GM18868 (cell line): ENCODE data around the gene SLC6A19.
"Not testable (repeated sequence)": the region's sequence is repeated elsewhere in the genome, so short reads cannot be mapped to it uniquely, and the experiment has no call there.

Source experiments
- ATAC-seq: cut with Tn5 transposase; IDR thresholded peaks from one replicate; pipeline ENCODE4 v1.9.1; 2021; ENCODE audit warnings: mild to moderate bottlenecking, moderate library complexity; ENCODE audit not compliant: unreplicated experiment

Gene SLC6A19

GRCh38 chr5:1220351-1220750 is 19.0 kb downstream of the SLC6A19 start:
- no peak for ATAC-seq

- ATAC-seq = no peak
Observed at GRCh38 chr5:1220831-1221230, 19.4 kb downstream of the SLC6A19 start.

DNA sequence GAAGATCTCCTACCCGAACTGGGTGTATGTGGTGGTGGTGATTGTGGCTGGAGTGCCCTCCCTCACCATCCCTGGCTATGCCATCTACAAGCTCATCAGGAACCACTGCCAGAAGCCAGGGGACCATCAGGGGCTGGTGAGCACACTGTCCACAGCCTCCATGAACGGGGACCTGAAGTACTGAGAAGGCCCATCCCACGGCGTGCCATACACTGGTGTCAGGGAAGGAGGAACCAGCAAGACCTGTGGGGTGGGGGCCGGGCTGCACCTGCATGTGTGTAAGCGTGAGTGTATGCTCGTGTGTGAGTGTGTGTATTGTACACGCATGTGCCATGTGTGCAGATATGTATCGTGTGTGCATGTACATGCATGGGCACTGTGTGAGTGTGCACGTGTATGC is 20.3 kb downstream of the SLC6A19 start:
- ATAC-seq = no peak

DNA sequence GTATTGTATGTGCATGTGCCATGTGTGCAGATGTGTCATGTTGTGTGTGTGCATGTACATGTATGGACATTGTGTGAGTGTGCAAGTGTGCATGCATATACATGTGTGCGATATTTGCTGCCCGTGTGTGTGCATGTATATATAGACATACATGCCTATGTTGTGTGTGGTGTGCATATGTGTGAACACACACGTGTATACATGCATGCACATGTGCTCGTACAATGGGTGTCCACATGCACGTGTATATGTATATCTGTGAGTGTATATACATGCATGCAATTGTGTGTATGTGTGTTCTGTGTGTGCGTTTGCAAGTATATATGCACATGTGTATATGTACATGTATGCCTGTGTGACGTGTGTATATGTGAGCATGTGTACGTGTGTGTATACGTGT is 20.8 kb downstream of the SLC6A19 start:
- ATAC-seq = no peak

DNA sequence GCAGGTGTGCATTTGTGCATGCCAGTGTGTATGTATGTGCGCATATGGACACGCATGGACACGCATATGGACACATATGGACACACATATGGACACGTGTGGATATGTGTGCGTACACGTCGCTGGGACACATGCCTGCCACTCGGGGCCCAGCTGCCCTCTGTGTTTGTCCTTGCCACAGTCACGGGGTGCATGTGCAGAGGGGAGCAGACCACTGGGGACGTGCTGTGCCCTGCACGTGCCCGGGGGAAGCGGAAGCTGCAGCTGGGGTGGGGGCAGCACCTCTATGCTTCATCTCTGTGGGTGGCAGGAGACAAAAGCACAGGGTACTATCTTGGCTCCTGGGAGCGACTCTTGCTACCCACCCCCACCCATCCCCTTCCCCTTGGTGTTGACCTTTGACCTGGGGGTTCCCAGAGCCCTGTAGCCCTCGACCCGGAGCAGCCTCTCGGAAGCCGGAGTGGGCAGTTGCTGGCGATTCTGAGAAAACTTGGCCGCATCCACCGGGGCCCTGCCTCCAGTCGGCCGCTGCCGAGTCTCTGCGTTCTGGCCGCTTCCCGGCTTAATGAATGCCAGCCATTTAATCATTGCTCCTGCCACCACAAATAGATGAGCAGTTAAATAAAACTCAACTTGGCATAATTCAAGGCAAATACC is 21.4 kb downstream of the SLC6A19 start:
- ATAC-seq = no peak

- no peak for ATAC-seq
Observed at GRCh38 chr5:1223278-1223670, 21.9 kb downstream of the SLC6A19 start.

- ATAC-seq = no peak
Observed at GRCh38 chr5:1224631-1225030, 23.2 kb downstream of the SLC6A19 start.

DNA sequence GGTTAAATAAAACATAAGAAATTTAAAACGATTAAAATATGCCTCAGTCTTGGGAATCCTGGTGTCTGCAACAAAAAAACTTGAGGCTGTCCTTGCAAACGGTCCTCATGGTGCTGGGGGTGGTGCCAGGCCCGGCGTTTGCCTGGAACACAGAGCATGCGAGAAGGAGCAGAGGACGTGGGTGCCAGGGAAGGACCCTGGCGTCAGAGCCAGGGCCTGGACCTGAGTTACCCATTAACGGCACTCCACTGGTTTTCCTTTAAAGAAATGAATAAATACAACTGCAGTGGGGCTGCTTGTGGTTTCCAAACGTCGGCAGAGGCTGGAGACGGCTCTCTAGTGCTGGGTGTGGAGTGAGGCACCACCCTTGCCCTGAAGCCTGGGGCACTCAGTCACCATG is 23.7 kb downstream of the SLC6A19 start, which contains the start of gene SLC6A18:
Gene SLC6A18 (plus strand): TSS at position 301 of the 400 bp plus-strand sequence. CDS start 97 bp downstream, at position 398.
- ATAC-seq = no peak

GRCh38 chr5:1226231-1226630 is 24.8 kb downstream of the SLC6A19 start:
- no peak for ATAC-seq

DNA sequence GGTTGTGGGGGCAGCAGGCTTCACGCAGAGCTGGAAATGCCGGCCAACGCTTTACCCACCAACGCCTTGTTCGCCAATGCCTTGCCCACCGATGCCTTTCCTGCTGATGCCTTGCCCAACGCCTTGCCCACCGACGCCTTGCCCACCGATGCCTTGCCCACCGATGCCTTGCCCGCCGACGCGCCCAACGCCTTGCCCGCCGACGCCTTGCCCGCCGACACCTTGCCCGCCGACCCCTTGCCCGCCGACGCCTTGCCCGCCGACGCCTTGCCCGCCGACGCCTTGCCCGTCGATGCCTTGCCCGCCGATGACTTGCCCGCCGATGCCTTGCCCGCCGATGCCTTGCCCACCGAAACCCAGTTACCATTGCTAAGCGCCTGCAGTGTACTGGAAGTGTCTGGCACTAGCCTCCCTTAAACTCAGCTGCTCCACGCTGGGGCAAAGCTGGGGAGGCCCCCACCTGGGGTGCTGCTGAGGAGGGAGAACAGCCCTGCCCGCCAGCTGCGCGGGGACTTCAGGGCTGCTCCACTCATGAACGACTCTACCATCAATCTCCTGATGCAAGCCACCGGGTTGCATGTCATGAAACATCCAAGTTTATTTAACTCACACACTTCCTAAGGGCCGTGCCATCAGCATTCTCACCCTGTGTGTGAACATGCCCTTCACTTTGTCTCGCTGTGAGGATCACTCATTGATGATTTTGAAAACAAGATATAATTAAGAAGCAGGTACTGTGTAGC is 25.6 kb downstream of the SLC6A19 start:
- no peak for ATAC-seq

- no peak for ATAC-seq
Observed at GRCh38 chr5:1227667-1228066, 26.3 kb downstream of the SLC6A19 start.

DNA sequence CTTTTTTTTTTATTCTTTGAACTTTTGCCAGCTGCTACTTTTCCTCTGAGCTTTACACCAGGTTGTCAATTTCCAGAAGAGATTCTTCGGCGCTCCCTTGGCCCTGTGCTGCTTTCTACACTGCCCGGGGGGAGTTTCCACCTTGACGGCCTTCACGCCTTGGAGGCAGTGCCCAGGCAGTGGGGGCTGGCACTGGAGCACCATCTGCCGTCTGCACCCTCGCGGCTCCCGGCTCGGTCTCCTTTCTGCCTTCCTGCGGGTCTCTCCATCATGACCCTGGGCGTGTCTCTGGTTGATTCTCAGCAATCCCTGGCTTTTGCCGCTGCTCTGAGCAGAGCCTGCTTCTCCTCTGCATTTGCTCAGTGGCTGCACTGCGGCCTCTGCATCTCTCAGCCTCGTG is 26.7 kb downstream of the SLC6A19 start:
- ATAC-seq = no peak

DNA sequence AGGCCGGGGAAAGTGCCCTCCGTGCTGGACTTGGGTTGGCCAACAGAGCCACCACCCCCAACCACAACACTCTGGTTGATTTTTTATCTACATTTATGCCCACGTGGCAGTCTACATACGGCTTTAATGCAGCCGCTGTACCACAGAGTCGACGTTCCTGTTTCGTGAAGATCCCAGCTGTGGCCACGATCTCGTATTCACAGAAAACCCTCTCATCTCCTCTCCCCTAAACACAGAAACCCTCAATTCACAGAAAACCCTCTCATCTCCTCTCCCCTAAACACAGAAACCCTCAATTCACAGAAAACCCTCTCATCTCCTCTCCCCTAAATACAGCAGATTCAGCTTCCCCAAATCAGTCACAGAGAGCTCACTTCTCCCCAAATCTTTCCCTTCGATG is 27.6 kb downstream of the SLC6A19 start:
- not testable (repeated sequence) for ATAC-seq

GRCh38 chr5:1229822-1230221 is 28.4 kb downstream of the SLC6A19 start:
- ATAC-seq = no peak

- no peak for ATAC-seq
Observed at GRCh38 chr5:1230551-1230950, 29.2 kb downstream of the SLC6A19 start.

GRCh38 chr5:1231354-1231905 is 30.0 kb downstream of the SLC6A19 start:
- ATAC-seq = no peak

- ATAC-seq = no peak
Observed at GRCh38 chr5:1232780-1233179, 31.4 kb downstream of the SLC6A19 start.

GRCh38 chr5:1235379-1235778 is 34.0 kb downstream of the SLC6A19 start:
- no peak for ATAC-seq

DNA sequence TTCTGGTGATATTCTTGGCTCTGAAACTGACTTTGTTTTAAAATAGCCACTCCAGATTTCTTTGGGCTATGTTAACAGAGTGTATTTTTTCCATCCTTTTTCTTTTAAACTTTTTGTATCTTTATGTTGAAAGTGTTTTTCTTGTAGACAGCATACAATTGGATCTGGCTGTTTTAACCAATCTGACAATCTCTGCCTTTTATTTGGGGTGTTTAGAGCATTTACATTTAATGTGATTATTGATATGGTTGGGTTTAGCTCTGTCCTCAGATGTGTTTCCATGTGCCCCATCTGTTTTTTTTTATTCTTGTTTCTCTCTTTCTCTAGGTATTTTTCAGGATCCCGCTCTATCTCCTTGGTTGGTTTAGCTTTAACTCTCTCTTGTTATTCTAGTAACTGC is 34.4 kb downstream of the SLC6A19 start:
- ATAC-seq = no peak

DNA sequence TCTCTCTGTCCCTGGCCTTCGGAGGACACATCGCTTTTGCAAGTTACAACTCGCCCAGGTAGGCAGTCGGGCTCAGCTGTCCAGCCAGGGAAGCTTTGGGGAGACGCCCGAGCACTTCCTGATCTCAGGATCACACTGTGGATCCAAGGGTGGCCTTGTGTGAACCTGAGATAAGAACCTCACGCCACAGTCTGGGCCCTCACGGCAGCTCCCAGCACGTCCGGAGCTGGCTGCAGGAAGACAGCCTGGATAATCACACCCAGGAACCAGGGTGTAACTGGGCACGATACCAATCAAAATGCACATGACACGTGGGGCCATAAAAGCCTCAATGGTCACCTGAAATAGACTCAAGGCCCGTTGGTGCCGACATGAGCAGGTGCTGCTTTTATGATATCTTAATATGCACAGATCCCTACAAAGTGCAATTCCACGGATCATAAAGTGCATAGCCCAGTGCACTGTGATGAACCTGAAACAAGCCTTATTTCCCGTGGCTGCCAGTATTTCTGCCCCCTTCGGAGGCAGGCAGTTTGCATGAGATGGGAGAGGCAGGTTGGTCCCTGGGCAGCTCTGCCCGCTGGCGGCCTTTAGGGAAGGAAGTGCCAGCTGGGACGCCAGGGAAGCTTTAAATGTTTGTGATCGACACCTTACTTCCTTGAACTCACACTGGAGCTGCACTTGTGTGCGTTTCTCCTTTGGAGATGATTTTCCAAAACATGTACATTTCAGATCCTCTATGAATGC is 38.3 kb downstream of the SLC6A19 start:
- no peak for ATAC-seq

DNA sequence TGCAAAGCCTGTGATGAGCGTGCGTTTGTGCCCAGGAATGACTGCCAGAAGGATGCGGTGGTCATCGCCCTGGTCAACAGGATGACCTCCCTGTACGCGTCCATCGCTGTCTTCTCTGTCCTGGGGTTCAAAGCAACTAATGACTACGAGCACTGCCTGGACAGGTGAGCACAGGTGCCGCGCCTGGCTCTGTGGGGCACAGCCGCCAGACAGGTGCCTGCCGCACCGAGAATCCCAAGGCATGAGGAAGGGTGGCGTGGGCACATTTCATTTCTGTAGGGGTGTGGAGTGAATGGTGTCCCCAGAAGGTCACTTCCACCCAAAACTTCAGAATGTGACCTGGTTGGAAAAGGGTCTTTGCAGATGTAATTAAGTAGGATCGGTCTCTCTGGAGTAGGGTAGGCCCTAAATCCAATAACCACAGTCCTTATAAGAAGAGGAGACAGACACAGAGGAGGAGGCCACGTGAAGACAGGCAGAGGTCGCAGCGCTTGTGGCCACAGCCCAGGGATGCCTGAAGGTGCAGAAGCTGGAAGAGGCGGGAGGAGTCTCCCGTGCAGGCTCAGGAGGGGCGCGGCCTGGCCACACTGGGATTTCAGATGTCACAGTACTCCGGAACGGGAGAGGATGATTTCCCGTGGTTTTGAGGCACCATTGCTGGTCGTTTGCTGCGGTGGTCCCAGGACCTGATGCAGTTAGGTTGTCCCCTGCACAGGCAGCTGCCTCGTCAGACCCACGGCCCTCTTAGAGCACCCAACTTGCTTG is 39.3 kb downstream of the SLC6A19 start:
- ATAC-seq = no peak
